ENCODE results near the gene FAM13B.
"Not testable (repeated sequence)": the region's sequence is repeated elsewhere in the genome, so short reads cannot be mapped to it uniquely, and the experiment has no call there.

Gene FAM13B

GRCh38 chr5:137960141-137960540 lies 72.7 kb downstream of the FAM13B start:
- no peak for DNase-seq

DNA sequence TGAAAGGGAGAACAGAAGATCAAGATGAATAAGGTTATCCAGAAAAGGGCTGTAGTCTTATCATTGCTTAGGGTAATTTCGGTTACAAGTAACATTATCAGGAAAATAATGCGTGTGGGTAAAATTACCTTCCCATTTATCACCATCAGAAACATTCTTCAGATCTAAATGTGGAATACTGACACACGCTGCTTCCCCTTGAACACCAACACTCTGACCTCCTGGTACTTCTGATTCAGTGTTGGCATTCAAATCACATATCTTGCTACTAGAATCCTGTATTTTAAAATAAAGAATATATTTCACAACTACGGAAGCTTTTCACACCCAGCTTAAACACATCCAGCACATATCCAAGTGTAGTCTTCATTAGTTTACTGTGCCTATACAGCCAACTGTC lies 73.4 kb downstream of the FAM13B start:
- no peak for DNase-seq

DNA sequence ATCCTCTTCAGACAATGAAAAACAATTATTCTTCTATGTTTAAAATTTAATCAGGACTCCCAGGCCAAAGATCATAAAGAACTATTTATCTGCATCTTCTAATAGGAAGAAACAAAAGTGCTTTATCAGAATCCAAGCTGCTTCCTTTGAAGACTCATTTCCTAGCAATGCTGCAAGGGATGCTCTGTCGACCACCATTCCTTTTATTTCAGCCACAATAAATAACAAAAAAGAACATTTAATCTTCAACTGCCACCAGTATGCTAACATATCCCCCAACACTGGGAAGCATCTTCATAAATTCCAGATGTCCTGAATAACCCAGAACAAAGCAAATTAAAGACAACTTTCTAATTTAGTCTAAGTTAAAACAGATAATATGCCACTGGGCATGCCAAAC lies 74.9 kb downstream of the FAM13B start:
- DNase-seq, result no peak

GRCh38 chr5:137954131-137954879 lies 78.6 kb downstream of the FAM13B start:
- no peak for DNase-seq

DNA sequence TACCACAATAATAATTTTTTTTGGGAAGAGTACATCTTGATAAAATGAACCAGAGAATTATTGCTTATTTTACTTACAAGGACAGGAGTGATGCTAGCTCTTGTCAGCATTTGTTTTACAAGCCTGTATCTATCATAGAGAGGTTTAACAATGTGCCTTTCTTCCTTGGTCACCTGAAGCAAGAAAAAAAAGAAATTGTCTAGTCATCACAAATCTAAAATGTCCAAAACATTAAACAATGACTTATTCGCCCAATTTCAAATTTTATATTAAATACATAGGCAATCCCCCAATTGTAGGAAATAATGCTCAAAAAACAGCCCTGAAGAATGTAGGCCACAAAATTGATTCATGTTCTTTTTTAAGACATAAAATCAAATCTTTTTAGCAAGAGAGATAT lies 87.1 kb downstream of the FAM13B start:
- DNase-seq, result no peak

DNA sequence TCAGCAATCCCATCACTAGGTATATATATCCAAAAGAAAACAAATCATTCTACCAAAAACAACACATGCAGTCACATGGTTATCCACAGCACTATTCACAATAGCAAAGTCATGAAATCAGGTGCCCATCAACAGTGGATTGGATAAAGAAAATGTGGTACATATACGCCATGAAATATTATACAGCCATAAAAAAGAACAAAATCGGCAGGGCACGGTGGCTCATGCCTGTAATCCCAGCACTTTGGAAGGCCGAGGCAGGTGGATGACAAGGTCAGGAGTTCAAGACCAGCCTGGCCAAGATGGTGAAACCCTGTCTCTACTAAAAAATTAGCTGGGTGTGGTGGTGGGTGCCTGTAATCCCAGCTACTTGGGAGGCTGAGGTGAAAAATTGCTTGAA lies 88.6 kb downstream of the FAM13B start:
- DNase-seq, result not testable (repeated sequence)

DNA sequence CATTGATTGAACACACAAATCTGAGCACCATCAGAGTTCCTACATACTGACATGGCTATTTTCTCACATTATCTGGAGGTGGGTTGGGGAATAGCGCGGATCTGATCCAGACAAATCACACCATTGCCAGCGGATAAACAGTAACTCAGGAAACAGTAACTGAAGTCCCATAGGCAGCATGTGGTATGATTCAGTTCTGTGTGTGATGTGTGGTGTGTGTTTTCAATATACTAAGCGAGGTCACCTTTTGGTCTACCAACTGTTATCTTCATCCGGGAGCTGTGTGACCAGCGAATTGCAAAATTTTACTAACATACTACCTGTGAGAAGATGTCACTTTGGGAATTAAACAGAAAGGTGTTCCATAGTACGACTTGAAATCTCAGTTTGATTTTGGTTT lies 93.5 kb downstream of the FAM13B start:
- DNase-seq, result no peak

- no peak for DNase-seq
Measured at GRCh38 chr5:137938751-137939143, 94.1 kb downstream of the FAM13B start.

GRCh38 chr5:137937994-137938750 lies 94.7 kb downstream of the FAM13B start:
- DNase-seq, result no peak

GRCh38 chr5:137935694-137936093 lies 97.2 kb downstream of the FAM13B start:
- DNase-seq, result no peak

GRCh38 chr5:137935190-137935589 lies 97.7 kb downstream of the FAM13B start:
- DNase-seq, result no peak

GRCh38 chr5:137933491-137933911 lies 99.4 kb downstream of the FAM13B start:
- no peak for DNase-seq

- DNase-seq, result no peak
Measured at GRCh38 chr5:137932800-137933199, 100.1 kb downstream of the FAM13B start.

DNA sequence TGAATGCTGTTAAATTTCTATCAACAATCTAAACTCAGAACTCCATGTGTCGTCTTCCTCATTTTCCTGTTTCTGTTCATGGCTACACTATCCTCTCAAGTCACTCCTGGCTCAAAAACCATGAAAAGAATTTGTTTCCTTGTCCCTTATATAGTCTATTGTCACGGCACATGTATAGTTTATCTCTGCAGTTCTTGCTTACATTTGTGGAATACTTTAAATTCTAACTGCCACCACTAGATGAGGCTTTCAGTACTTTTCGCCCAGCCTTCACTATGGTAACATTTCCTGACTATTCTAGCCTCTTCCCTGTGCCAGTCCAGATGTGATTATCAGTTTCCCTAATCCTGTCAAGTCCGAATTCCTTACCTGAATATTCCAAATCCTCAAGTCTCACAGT lies 109.0 kb downstream of the FAM13B start:
- DNase-seq, result peak in 1 of 2 experiments; percentile 16

- no peak for DNase-seq
Measured at GRCh38 chr5:137921931-137922330, 110.9 kb downstream of the FAM13B start.

DNA sequence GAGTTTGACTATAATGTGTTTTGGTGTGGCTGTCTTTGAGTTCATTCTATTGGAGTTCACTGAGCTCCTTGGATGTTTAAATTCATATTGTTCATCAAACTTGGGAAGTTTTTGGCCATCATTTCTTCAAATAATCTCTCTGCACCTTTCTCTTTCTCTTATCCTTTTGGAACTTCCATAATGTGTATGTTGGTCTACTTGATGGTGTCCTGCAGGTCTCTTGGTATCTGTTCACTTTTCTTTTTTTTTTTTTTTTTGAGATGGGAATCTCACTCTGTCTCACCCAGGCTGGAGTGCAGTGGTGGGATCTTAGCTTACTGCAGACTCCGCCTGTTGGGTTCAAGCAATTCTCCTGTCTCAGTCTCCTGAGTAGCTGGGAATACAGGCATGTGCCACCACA lies 116.0 kb downstream of the FAM13B start:
- no peak for DNase-seq

DNA sequence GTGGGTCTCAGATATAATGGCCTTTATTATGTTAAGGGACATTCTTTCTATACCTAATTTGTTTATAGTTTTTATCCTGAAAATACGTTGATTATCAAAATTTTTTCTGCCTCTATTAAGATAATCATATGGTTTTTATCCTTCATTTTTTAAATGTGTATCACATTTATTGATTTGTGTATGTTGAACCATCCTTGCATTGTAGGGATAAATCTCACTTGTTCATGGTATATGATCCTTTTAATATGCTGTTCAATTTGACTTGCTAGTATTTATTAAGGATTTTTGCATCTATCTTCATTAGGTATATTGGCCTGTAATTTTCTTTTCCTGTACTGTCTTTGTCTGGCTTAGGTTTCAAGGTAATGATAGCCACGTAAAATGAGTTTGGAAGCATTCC lies 118.1 kb downstream of the FAM13B start:
- DNase-seq, result no peak

- no peak for DNase-seq
Measured at GRCh38 chr5:137902408-137903133, 130.3 kb downstream of the FAM13B start.

DNA sequence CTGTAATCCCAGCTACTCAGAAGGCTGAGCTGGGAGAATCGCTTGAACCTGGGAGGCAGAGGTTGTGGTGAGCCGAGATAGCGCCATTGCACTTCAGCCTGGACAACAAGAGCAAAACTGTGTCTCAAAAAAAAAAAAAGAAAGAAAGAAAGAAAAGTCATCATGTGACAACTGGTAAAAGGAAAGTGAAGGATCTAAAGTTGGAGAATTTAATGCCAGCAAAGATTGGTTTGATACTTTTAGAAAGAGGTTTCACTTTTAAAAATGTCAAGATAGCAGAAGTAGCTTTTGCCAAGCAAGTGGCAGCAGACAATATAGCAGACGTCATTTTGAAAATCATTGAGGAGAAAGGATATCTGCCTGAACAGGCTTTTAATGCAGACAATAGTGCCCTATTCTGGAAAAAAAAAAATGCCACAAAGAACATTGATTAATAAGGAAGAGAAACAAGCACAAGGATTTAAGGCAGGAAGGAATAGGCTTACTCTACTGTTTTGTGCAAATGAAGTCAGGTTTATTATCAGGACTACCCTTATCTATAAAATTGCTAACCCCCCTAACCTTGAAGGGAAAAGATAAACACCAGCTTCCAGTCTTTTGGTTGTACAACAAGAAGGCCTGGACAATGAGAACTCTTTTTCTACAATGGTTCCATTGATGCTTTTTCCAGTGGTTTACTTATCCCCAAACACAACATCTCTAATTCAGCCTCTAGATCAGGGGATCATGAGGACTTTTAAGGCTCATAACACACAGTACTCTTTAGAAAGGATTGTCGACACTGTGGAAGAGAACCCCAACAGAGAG lies 131.7 kb downstream of the FAM13B start:
- no peak for DNase-seq

DNA sequence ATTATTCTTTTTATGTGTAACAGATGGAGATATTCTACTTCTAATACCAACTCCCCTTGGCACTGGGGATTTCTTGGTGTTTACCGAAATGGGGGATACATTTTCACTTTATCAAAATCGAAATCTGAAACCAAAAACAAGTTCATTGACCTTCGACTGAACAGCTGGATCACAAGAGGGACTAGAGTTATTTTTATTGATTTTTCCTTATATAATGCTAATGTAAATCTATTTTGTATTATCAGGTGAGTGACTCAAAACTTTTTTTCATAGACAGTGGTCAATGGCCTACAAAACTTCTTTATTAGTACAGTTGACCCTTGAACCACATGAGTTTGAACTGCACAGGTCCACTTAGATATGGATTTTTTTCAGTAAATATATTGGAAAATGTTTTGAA lies 133.4 kb downstream of the FAM13B start:
- no peak for DNase-seq

GRCh38 chr5:137896560-137896959 lies 136.3 kb downstream of the FAM13B start:
- no peak for DNase-seq

GRCh38 chr5:137894586-137894985 lies 138.3 kb downstream of the FAM13B start:
- DNase-seq, result no peak

DNA sequence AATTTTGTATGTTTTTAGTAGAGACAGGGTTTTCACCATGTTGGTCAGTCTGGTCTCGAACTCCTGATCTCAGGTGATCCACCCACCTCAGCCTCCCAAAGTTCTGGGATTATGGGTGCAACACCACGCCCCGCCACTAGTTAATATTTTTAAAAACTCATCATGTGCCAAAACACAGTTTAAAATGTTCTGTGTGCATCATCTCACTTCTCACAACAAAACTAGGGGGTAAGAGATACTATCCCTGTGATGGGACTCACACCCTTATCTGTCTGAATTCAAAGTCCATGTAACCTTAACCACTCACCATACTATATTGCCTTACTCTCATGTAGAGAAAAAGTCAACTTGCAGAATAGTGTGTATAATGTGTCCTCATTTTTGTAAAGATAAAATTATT lies 141.0 kb downstream of the FAM13B start:
- peak in 1 of 2 experiments; percentile 33 for DNase-seq
